DND-41 (cell line): ENCODE data around the gene MRTFA.

Experiments used
- ATAC-seq: fragments of 200-7000 bp; cut with Tn5 transposase; 3 replicates; pipeline ENCODE4 v1.9.1; 2021; ENCODE audit warnings: low read depth; ENCODE audit not compliant: insufficient read depth
- DNase-seq: peaks from one replicate; pipeline ENCODE4 v3.0.0-alpha.2; 2020
- H2AFZ ChIP-seq: 2 replicates; pipeline ENCODE4 v1.6.0; 2012; ENCODE audit warnings: low read depth, low read length
- H3K27ac ChIP-seq: 2 replicates; pipeline ENCODE4 v1.5.1; 2012; ENCODE audit warnings: low read length, inconsistent platforms
- H3K27me3 ChIP-seq: fragments of 200-600 bp; sonication (generic); 2 replicates; pipeline ENCODE4 v1.6.0; 2012; ENCODE audit warnings: low read length, mild to moderate bottlenecking, inconsistent platforms; ENCODE audit not compliant: insufficient read depth, poor library complexity
- H3K36me3 ChIP-seq: 2 replicates; pipeline ENCODE4 v1.5.1; 2012; ENCODE audit warnings: low read length, inconsistent platforms; ENCODE audit not compliant: insufficient read depth
- H3K4me1 ChIP-seq: 2 replicates; pipeline ENCODE4 v1.5.1; 2012; ENCODE audit warnings: mild to moderate bottlenecking, low read length; ENCODE audit not compliant: insufficient read depth
- H3K4me2 ChIP-seq: 2 replicates; pipeline ENCODE4 v1.6.0; 2012; ENCODE audit warnings: mild to moderate bottlenecking, moderate library complexity, low read length, inconsistent platforms; ENCODE audit not compliant: insufficient read depth
- H3K4me3 ChIP-seq, 2 experiments: fragments of 200-600 bp in 1 of 2; shearing (Covaris generic) in 1 of 2; 2 replicates each; pipeline ENCODE4 v1.5.1; 2012 to 2016; ENCODE audit warnings: inconsistent platforms in 2 of 2, low read length in 2 of 2, mild to moderate bottlenecking in 2 of 2, low read depth in 1 of 2, moderate library complexity in 1 of 2
- H3K79me2 ChIP-seq: 2 replicates; pipeline ENCODE4 v1.6.0; 2012; ENCODE audit warnings: low read length, inconsistent platforms; ENCODE audit not compliant: insufficient read depth
- H3K9ac ChIP-seq: 2 replicates; pipeline ENCODE4 v1.6.0; 2012; ENCODE audit warnings: low read depth, mild to moderate bottlenecking, inconsistent platforms, low read length, moderate library complexity
- H3K9me3 ChIP-seq: 2 replicates; pipeline ENCODE4 v1.5.1; 2012; ENCODE audit warnings: low read length, moderate library complexity, mild to moderate bottlenecking, inconsistent platforms; ENCODE audit not compliant: insufficient read depth, severe bottlenecking
- H4K20me1 ChIP-seq: 2 replicates; pipeline ENCODE4 v1.6.0; 2012; ENCODE audit warnings: low read length; ENCODE audit not compliant: insufficient read depth
- EZH2 ChIP-seq: IDR thresholded peaks from 3 replicates; pipeline ENCODE4 v1.6.1; 2012; ENCODE audit warnings: borderline replicate concordance, low read depth, mild to moderate bottlenecking, moderate library complexity, low read length, inconsistent platforms; ENCODE audit not compliant: severe bottlenecking
- TF ChIP-seq, protein P1 (sequence below): IDR thresholded peaks from 2 replicates; pipeline ENCODE4 v1.5.1; 2012; ENCODE audit warnings: borderline replicate concordance, low read length, moderate library complexity, mild to moderate bottlenecking; ENCODE audit not compliant: poor library complexity, severe bottlenecking; ENCODE audit errors: extremely low read depth

MRTFA gene

DNA sequence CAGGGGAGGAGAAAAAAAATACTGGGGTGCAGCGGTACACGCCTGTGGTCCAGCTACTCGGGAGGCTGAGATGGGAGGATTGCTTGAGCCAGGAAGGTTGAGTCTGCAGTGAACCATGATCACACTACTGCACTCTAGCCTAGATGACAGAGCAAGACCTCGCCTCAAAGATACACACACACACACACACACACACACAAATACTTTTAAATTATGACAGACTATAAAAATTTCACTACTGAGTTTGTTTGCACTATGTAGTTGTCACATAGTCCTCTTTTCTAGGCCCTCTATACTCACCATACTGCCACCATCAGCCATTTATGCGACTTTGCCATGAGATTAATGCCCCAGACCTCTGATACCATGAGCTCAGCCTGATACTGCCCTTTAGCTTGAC is 109.6 kb downstream of the MRTFA start:
- Histone ChIP-seq H3K27ac (no peak overlapping the region), H3K4me3 (no peak overlapping the region), H2AFZ (no peak overlapping the region), H3K4me2 (no peak overlapping the region), H3K9ac (no peak overlapping the region), H3K79me2 (peaks cover 33% of the 10 kb centered on the region), H3K27me3 (no peaks in the 10 kb centered on the region), H3K36me3 (no peaks in the 10 kb centered on the region), H3K4me1 (peaks cover 5% of the 10 kb centered on the region; the same call in 1 of the 2 replicates), H3K9me3 (no peaks in the 10 kb centered on the region), H4K20me1 (no peaks in the 10 kb centered on the region)
- TF ChIP-seq EZH2, result no peak
- TF ChIP-seq, protein P1, sequence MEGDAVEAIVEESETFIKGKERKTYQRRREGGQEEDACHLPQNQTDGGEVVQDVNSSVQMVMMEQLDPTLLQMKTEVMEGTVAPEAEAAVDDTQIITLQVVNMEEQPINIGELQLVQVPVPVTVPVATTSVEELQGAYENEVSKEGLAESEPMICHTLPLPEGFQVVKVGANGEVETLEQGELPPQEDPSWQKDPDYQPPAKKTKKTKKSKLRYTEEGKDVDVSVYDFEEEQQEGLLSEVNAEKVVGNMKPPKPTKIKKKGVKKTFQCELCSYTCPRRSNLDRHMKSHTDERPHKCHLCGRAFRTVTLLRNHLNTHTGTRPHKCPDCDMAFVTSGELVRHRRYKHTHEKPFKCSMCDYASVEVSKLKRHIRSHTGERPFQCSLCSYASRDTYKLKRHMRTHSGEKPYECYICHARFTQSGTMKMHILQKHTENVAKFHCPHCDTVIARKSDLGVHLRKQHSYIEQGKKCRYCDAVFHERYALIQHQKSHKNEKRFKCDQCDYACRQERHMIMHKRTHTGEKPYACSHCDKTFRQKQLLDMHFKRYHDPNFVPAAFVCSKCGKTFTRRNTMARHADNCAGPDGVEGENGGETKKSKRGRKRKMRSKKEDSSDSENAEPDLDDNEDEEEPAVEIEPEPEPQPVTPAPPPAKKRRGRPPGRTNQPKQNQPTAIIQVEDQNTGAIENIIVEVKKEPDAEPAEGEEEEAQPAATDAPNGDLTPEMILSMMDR, result no peak
- DNase-seq, result no peak
- ATAC-seq, result no peak

DNA sequence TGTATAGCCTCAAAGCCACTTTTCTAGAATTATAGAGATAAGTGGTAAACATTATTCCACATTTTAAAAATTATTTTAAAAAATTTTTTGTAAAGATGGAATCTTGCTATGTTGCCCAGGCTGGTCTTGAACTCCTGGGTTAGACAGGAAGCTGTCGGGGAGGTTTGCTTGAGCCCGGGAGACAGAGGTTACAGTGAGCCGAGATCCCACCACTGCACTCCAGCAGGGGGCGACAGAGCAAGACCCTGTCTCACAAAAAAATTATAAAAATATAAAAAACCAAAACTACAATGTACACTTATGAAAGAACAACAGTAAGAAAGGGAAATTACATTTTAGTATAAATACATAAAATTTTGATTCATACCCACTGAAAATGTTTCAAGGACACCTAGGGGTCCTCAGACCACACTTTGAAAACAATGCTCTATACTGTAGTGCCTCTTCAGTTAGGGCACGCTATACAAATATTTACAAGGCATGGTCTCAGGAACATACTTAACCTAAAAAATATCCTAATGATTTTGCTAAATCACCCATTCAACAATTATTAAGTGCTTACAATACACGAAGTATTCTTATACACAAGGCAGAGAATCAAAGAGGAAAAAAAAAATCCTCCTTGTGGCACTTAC is 111.2 kb downstream of the MRTFA start:
- DNase-seq, result peak; percentile 73
- Histone ChIP-seq H3K27ac (no peak overlapping the region), H3K9me3 (no peaks in the 10 kb centered on the region), H2AFZ (no peak overlapping the region), H3K9ac (no peak overlapping the region), H3K36me3 (no peaks in the 10 kb centered on the region), H3K27me3 (no peaks in the 10 kb centered on the region), H3K4me2 (no peak overlapping the region), H3K79me2 (peaks cover 25% of the 10 kb centered on the region), H3K4me3 (no peak overlapping the region), H3K4me1 (no peaks in the 10 kb centered on the region), H4K20me1 (no peaks in the 10 kb centered on the region)
- TF ChIP-seq EZH2, result no peak
- TF ChIP-seq, protein P1, result peak; percentile 75
- ATAC-seq, result peak; percentile 92

DNA sequence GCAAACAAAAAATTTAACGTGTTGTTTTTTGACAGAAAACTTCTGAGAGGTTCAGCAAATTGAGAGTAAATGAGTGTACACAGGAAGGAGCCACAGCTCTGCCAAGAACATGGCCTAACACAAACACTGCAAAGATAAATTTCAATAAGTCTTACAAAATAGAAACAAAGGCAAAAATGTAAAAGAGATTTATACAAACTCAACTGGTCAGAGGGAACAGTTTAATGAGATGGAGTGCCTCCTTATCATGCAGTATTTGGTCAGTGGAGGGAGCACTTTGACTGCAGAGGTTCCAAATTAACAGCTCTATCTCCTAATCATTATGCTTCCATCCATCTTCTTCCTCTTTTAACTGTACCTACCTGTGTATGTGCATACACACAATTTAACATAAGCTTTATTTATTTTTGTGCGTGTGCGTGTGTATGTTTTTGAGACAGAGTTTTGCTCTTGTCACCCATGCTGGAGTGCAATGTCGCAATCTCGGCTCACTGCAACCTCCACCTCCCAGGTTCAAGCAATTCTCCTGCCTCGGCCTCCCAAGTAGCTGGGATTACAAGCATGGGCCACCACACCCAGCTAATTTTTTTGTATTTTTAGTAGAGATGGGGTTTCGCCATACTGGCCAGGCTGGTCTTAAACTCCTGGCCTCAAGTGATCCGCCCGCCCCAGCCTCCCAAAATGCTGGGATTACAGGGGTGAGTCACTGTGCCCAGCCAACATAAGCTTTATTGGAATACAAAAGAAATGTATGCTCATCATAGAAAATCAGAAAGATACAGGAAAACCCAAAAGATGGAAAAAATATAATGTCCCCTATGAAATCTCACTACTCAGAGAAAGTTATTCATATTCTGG is 111.9 kb downstream of the MRTFA start:
- Histone ChIP-seq H3K9ac (no peak overlapping the region), H3K79me2 (peaks cover 25% of the 10 kb centered on the region), H3K4me2 (no peak overlapping the region), H2AFZ (no peak overlapping the region), H3K4me1 (no peaks in the 10 kb centered on the region), H3K27ac (no peak overlapping the region), H3K27me3 (no peaks in the 10 kb centered on the region), H4K20me1 (no peaks in the 10 kb centered on the region), H3K9me3 (no peaks in the 10 kb centered on the region), H3K36me3 (no peaks in the 10 kb centered on the region), H3K4me3 (no peak overlapping the region)
- no peak for DNase-seq
- TF ChIP-seq, protein P1, result peak; percentile 49
- no peak for TF ChIP-seq EZH2
- no peak for ATAC-seq
